ENCODE data around the gene PAN3. TPM values are rescaled to one million over a fixed set of nuclear protein-coding genes. Genes with fewer than 3 reads are reported as not detected.

PAN3 gene
- total RNA-seq, 1 donor from 2014 or later = 33.6 TPM

GRCh38 chr13:28110414-28110813 lies 27.9 kb upstream of the PAN3 start:
- Mint-ChIP-seq H3K9me3 (no peaks in the 10 kb centered on the region), H3K27ac (ENCODE audit: unreplicated experiment) (no peak overlapping the region), H3K4me3 (no peak overlapping the region)

GRCh38 chr13:28116736-28117135 lies 21.6 kb upstream of the PAN3 start:
- no peak overlapping the region for H3K4me3 Mint-ChIP-seq
- no peaks in the 10 kb centered on the region for H3K36me3 Mint-ChIP-seq (ENCODE audit: low read depth)
- no peak overlapping the region for H3K27ac Mint-ChIP-seq (ENCODE audit: unreplicated experiment)
- no peak for TF ChIP-seq CTCF (conservative IDR thresholded peaks at IDR 0.05)
- H3K4me1 Mint-ChIP-seq = no peaks in the 10 kb centered on the region
- peaks cover 12% of the 10 kb centered on the region for H3K27me3 Mint-ChIP-seq (ENCODE audit: low read depth)
- no peak for DNase-seq (ENCODE audit: low read depth, low spot score)
- no peaks in the 10 kb centered on the region for H3K9me3 Mint-ChIP-seq

More at GRCh38 chr13:28110414-28110813, 27.9 kb upstream of the PAN3 start:
- no peak for DNase-seq (ENCODE audit: low read depth, low spot score)
- Mint-ChIP-seq H3K4me1 (no peaks in the 10 kb centered on the region), H3K36me3 (ENCODE audit: low read depth) (no peaks in the 10 kb centered on the region), H3K27me3 (ENCODE audit: low read depth) (peaks cover 28% of the 10 kb centered on the region)
- TF ChIP-seq CTCF (conservative IDR thresholded peaks at IDR 0.05) = no peak

- peaks cover 12% of the 10 kb centered on the region for H3K27me3 Mint-ChIP-seq (ENCODE audit: low read depth)
- TF ChIP-seq CTCF (conservative IDR thresholded peaks at IDR 0.05) = no peak
- H3K27ac Mint-ChIP-seq (ENCODE audit: unreplicated experiment) = no peak overlapping the region
- H3K4me3 Mint-ChIP-seq = no peak overlapping the region
- no peak for DNase-seq (ENCODE audit: low read depth, low spot score)
- no peaks in the 10 kb centered on the region for H3K4me1 Mint-ChIP-seq
- no peaks in the 10 kb centered on the region for H3K9me3 Mint-ChIP-seq
- H3K36me3 Mint-ChIP-seq (ENCODE audit: low read depth) = no peaks in the 10 kb centered on the region
These were observed 20.5 kb upstream of the PAN3 start for GRCh38 chr13:28117689-28118377.

GRCh38 chr13:28120317-28120716 lies 18.0 kb upstream of the PAN3 start:
- no peak for TF ChIP-seq CTCF (conservative IDR thresholded peaks at IDR 0.05)
- no peaks in the 10 kb centered on the region for H3K4me1 Mint-ChIP-seq
- no peak overlapping the region for H3K4me3 Mint-ChIP-seq
- H3K9me3 Mint-ChIP-seq = no peaks in the 10 kb centered on the region
- DNase-seq (ENCODE audit: low read depth, low spot score) = no peak
- H3K27me3 Mint-ChIP-seq (ENCODE audit: low read depth) = peaks cover 12% of the 10 kb centered on the region
- H3K27ac Mint-ChIP-seq (ENCODE audit: unreplicated experiment) = no peak overlapping the region
- H3K36me3 Mint-ChIP-seq (ENCODE audit: low read depth) = no peaks in the 10 kb centered on the region

GRCh38 chr13:28121224-28121623 lies 17.1 kb upstream of the PAN3 start:
- Mint-ChIP-seq H3K4me3 (no peak overlapping the region), H3K27me3 (ENCODE audit: low read depth) (peaks cover 10% of the 10 kb centered on the region), H3K4me1 (no peaks in the 10 kb centered on the region), H3K27ac (ENCODE audit: unreplicated experiment) (no peak overlapping the region), H3K36me3 (ENCODE audit: low read depth) (no peaks in the 10 kb centered on the region), H3K9me3 (no peaks in the 10 kb centered on the region)
- no peak for DNase-seq (ENCODE audit: low read depth, low spot score)
- no peak for TF ChIP-seq CTCF (conservative IDR thresholded peaks at IDR 0.05)

All from neural crest cell (in vitro differentiated cells).